Calu3 (cell line): Measurements from ENCODE around the gene ACOT11. TPM values are rescaled to one million over a fixed set of nuclear protein-coding genes. Genes with fewer than 3 reads are reported as not detected.

Experiments
- BruUV-seq: library from RNA; stranded (reverse); fragments of 400-500 nt; replicated peaks from 2 replicates; lab custom pipeline; 2021; lab: Mats Ljungman, UMichigan
- CTCF ChIA-PET: fragments of 300-600 bp; sonication (Branson Sonifier 250); formaldehyde crosslinking; loops from one replicate; lab custom pipeline; 2022; ENCODE audit warnings: antibody characterized with exemption; lab: Charles Lee
- DNase-seq: peaks from one replicate; pipeline ENCODE4 v3.0.0; 2022
- H3K27ac Mint-ChIP-seq: one replicate; pipeline ENCODE4 v1.8.0; 2022; ENCODE audit warnings: mixed read lengths; ENCODE audit not compliant: unreplicated experiment
- H3K27me3 Mint-ChIP-seq: one replicate; pipeline ENCODE4 v1.8.0; 2022; ENCODE audit warnings: mixed read lengths; ENCODE audit not compliant: unreplicated experiment
- H3K36me3 Mint-ChIP-seq: one replicate; pipeline ENCODE4 v1.8.0; 2022; ENCODE audit warnings: mild to moderate bottlenecking, moderate library complexity, mixed read lengths; ENCODE audit not compliant: insufficient read depth, unreplicated experiment
- H3K4me1 Mint-ChIP-seq: one replicate; pipeline ENCODE4 v1.8.0; 2022; ENCODE audit warnings: mild to moderate bottlenecking, low read depth, mixed read lengths; ENCODE audit not compliant: unreplicated experiment
- H3K4me3 Mint-ChIP-seq: one replicate; pipeline ENCODE4 v1.8.0; 2022; ENCODE audit warnings: mild to moderate bottlenecking, low read depth, moderate library complexity, mixed read lengths; ENCODE audit not compliant: unreplicated experiment
- H3K9me3 Mint-ChIP-seq: one replicate; pipeline ENCODE4 v1.8.0; 2022; ENCODE audit warnings: low read depth, mixed read lengths; ENCODE audit not compliant: unreplicated experiment
- CTCF ChIP-seq: fragments of 200-600 bp; IDR thresholded peaks from one replicate; pipeline ENCODE4 v1.8.0; 2022; ENCODE audit warnings: antibody characterized with exemption; ENCODE audit not compliant: unreplicated experiment
- intact Hi-C: fragments of 100-400 bp; cut with micrococcal nuclease; formaldehyde crosslinking; loops from one replicate; pipeline ENCODE4 v1.10.0; 2022; ENCODE audit not compliant: unreplicated experiment
- total RNA-seq: library from RNA; stranded (reverse); gene quantifications from 2 replicates; pipeline ENCODE4 v1.2.3, GENCODE V29; 2022

The ACOT11 gene
- total RNA-seq, 1 experiment from 2014 or later = 10.4 TPM

DNA sequence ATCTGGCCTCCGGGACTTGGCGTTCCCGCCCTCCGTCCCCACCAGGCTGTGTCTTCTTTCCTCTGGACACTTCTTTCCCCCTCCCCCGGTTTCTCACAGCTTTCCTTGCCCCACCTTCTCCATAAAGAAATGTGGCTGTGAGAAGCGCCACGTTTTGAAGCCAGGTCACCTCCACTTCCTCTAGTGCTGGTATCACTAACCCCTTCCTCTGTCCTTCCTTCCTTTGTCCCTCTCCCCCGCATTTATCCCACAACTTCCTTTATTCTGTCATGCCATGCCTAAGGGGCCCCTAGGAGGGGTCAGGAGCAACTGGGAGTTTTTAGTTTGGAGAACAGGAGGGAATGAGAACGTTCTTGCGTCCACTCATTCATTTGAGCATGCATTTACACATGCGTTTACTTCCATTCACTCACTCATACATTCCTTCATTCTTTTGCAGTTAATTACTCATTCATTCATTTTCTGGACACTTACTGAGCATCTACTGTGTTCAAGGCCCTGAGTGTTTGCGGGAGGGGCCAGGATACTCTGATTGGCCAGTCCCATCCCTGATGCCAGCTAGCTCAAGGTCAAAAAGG lies 5.0 kb upstream of the ACOT11 start:
- BruUV-seq = no TSS peak
- peak overlapping the region; percentile 78 for H3K27ac Mint-ChIP-seq
- intact Hi-C loops = no loop called here
- H3K36me3 Mint-ChIP-seq = peaks cover 17% of the 10 kb centered on the region
- no peak for TF ChIP-seq CTCF
- CTCF ChIA-PET = interaction anchor here (0.6 kb wide), 1 partner anchor 284 kb away, joined by 6 read pairs; no protein-coding TSS in a partner anchor
- DNase-seq = no peak
- peaks cover 17% of the 10 kb centered on the region for H3K4me1 Mint-ChIP-seq
- peak overlapping the region; percentile 86 for H3K4me3 Mint-ChIP-seq
- H3K27me3 Mint-ChIP-seq = no peaks in the 10 kb centered on the region
- H3K9me3 Mint-ChIP-seq = no peaks in the 10 kb centered on the region

GRCh38 chr1:54543729-54544496 lies 4.1 kb upstream of the ACOT11 start:
- Mint-ChIP-seq H3K9me3 (no peaks in the 10 kb centered on the region), H3K4me3 (no peak overlapping the region), H3K27ac (no peak overlapping the region), H3K4me1 (peaks cover 17% of the 10 kb centered on the region), H3K36me3 (peaks cover 17% of the 10 kb centered on the region), H3K27me3 (no peaks in the 10 kb centered on the region)
- CTCF ChIA-PET = no interaction called here
- DNase-seq = no peak
- no TSS peak for BruUV-seq
- TF ChIP-seq CTCF = no peak
- intact Hi-C loops = no loop called here

GRCh38 chr1:54545916-54546635 lies 2.0 kb upstream of the ACOT11 start:
- no peak for DNase-seq
- Mint-ChIP-seq H3K4me3 (no peak overlapping the region), H3K27me3 (no peaks in the 10 kb centered on the region), H3K4me1 (peaks cover 17% of the 10 kb centered on the region), H3K9me3 (no peaks in the 10 kb centered on the region), H3K36me3 (peaks cover 17% of the 10 kb centered on the region), H3K27ac (no peak overlapping the region)
- no peak for TF ChIP-seq CTCF
- no TSS peak for BruUV-seq
- intact Hi-C loops = no loop called here
- CTCF ChIA-PET = no interaction called here

DNA sequence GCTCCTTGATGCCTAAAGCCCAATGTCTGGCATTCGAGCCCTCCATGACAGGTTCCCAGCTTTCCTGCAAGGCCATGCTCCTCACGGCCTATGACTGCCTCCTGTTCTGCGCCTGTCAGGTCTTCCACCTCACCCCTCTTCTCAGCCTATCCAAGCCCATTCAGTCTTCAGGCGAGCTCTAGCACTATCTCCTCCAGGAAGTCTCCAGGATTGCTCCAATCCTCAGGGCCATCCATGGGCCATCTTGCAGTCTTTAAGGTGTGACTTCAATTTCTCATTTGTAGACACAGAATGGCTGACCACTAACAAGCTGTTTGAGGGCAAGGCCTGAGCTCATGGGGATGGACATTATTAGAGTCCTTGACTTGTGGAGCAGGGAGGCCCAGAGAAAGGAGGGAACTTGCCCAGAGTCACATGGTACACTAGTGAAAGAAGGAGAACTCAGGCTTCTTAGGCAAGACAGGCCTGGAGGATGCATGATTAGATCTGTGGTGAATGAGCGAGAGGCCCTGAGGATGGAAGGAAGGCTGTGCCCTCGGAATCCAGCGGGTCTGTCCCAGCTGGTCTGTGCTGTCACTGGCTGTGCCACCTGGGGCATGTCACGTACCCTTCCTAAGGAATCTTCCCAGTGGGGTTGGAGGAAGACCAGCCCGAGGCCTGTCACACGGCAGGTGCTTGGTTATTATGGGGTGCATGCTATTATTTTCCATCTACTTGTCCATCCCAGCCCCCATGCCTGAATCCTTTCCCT lies 1.2 kb upstream of the ACOT11 start:
- H3K36me3 Mint-ChIP-seq = peaks cover 14% of the 10 kb centered on the region
- CTCF ChIA-PET = interaction anchor here (0.6 to 0.8 kb wide), 2 partner anchors 10 to 22 kb away, joined by 4 read pairs; no protein-coding TSS in a partner anchor
- no peak overlapping the region for H3K4me3 Mint-ChIP-seq
- DNase-seq = no peak
- no TSS peak for BruUV-seq
- no peak overlapping the region for H3K27ac Mint-ChIP-seq
- no peaks in the 10 kb centered on the region for H3K9me3 Mint-ChIP-seq
- H3K4me1 Mint-ChIP-seq = peaks cover 17% of the 10 kb centered on the region
- intact Hi-C loops = no loop called here
- TF ChIP-seq CTCF = no peak
- no peaks in the 10 kb centered on the region for H3K27me3 Mint-ChIP-seq
